Stimulated activated naive CD8-positive, alpha-beta T cell treated with anti-CD3 and anti-CD28 coated beads, Interleukin-15, Interleukin-2, amounts not matched to agents 100 U/mL and 50 U/mL, for 24 hours (primary cell): Measurements from ENCODE around the gene ZNF888.
A peak's percentile ranks its signal among the peaks of the same experiment; 100 is the strongest.
"Not testable (repeated sequence)": the region's sequence is repeated elsewhere in the genome, so short reads cannot be mapped to it uniquely, and the experiment has no call there.

ENCODE experiments used
- ATAC-seq: fragments of 150-1000 bp; cut with Tn5 transposase; one replicate; pipeline ENCODE4 v1.10.0; 2021
- DNase-seq: peaks from one replicate; pipeline ENCODE4 v3.0.0; 2021

Gene ZNF888

DNA sequence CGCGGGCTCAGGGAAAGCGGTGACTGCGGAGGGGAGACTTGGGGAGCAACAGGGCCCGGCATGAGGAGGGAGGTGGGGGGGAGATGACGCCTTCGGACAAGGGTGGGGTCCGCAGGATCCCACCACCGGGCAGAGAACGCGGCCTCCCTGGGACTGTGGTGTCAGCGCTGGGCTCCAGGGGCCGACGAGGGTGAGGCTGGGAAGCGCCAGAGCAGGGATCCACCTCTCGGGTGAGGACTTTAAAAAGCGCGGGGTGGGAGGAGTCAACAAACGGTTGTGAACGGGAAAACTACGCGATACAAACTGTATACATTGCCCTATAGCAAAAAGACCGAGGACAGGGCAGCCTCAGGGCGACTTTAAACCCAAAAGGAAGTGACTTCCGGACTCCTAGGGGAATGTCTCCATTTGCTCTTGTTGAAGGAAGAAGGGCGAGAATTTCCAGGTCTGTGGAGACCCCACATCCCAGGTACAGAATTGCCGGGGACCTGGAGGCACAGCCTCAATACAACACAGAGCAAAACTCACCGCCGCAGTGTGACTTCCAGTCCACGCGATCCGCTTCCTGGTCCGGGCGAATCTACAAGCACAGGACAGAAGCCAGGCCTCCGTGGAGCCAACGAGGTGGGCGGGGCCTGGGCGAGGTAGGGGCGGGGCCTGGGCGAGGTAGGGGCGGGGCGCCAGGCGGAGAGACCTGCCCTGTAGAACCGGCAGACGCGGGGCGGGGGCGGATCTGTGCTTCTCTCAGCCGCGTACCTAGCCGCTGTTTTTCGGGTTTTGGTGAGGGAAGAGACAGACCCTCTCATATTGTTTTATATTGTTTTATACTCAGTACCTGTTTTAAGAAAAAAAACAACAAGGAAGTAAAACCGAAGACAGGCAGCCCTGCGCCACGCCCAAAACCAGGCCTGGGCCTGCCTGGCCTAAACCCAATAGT lies at the start of gene ZNF888:
ZNF888 (minus strand) TSS at position 588 of the 937 bp plus-strand sequence. CDS start 5,555 bp downstream, outside the sequence.
- ATAC-seq (peak; percentile 100), DNase-seq (peak; percentile 87)

DNA sequence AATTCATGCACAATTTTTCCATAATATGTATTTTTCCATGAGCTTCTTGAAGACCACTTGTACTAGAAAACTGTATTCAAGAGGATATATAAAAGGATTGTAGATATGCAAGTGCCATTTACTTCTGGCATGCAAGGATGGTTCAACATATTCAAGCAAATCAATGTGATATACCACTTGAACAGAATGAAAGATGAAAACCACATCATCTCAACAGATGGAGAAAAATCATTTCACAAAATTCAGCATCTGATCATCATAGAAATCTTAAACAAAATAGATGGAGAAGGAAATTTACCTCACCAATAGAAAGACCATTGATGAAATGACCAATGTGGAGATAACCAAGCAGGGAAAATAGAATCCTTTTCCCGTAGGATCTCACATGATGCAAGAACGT lies 44.5 kb upstream of the ZNF888 start:
- DNase-seq (no peak), ATAC-seq (no peak)

DNA sequence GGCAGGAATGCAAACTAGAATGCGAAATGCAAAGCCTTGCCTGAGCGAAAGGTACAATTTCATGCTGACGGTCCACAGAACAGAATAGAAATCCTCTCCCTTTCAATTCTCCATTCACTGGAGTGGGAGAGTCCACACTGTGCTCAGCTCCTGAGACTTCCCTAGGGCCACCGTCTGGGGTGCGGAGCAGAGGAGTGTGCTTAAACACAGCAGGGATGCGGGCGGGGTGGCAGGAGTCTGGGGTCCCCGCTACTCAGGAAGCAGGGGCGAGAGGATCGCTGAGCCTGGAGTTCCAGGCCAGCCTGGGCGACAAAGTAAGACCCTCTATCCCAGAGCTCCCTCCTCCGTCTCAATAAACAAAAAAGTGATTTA lies 40.0 kb upstream of the ZNF888 start:
- DNase-seq, result peak; percentile 22
- peak; percentile 14 for ATAC-seq

DNA sequence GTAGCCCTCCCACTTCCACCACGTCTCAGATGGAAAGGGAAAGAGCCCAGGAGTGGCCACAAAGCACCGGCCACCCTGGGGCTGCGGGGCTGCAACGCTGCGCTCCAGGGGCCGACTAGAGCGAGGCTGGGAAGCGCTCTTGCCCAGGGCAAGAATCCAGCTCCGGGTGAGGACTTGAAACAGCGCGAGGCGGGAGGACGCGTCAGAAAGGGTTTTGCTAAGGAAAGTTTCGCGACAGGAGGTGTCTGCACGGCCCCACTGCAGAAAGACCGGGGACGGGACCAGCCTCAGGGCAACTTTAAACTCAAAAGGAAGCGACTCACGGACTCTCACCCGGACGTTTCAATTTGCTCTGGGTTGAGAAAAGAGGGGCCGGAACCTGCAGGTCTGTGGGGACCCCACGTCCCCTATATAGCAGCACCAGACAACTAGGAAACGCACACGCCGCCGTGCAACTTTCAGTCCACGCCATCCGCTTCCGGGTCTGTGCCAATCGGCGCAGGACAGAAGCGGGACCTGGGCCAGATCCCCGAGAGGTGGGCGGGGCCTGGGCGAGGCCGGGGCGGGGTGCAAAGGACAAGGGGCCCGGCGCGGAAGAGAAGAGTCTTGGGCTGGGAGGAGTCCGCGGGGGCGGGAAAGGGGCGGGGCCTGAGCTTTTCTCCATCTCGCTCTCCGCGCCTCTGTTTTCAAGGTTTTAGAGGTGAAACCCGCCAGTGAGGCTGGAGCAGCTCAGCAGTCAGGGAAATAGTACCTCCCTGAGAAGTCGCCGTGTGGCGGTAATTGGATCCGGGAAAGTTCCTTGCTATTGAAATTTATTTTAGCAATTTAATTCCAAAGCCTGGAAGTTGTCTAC lies 39.4 kb upstream of the ZNF888 start, which contains the start of gene ZNF816:
ZNF816 (minus strand) TSS at position 488 of the 853 bp plus-strand sequence. CDS start 6,792 bp downstream, outside the sequence.
- ATAC-seq (peak; percentile 100), DNase-seq (peak; percentile 99)

DNA sequence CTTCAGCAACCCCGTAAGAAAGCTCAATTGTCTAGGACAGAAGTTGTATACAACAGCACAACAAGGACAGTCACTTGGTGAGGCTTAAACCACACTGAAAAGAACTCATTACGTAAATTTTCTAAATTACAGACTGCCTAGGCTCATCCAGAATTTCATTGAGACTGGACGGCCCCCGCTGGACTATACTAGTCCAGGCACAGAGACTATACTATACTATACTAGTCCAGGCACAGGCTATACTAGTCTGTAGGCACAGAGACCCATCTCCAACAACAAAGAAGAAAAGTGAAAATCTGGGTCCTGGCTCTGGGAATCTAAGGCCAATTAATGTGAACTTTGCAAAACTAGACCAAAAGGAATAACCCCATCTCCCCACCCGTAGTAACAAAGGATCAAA lies 38.8 kb upstream of the ZNF888 start:
- DNase-seq (no peak), ATAC-seq (no peak)

DNA sequence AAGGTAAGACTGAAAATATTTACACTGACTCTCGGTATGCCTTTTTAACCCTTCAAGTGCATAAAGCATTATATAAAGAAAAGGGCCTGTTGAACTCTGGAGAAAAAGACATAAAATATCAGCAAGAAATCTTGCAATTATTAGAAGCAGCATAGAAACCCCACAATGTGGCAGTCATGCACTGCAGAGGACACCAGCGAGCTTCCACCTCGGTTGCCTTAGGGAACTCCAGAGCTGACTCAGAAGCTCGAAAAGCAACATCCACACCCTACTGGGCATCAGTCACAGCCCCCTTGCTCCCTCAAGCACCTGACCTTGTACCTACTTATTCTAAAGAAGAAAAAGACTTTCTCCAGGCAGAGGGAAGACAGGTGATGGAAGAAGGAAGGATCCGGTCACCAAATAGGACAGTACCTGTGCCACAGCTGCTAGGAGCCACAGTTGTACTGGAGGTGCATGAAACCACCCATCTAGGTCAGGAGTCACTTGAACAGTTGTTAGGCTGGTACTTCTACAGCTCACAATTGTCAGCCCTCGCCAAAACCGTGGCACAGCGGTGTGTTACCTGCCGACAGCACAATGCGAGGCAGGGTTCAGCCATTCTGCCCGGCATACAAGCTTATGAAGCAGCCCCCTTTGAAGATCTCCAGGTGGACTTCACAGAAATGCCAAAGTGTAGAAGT lies 36.5 kb upstream of the ZNF888 start:
- ATAC-seq (no peak), DNase-seq (no peak)

DNA sequence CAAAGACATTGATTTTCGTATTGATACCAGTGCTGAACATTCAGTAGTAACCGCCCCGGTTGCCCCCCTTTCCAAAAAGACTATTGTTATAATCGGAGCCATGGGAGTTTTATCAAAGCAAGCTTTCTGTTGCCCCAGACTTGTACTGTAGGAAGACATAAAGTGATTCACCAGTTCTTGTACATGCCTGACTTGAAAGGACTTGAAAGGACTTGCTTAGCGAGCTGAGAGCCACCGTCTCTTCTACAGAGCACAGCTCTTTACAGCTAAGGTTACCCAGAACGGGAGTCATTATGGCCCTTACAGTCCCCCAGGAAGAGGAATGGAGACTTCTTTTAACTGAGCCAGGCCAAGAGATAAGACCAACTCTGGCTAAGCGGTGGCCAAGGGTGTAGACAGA lies 34.4 kb upstream of the ZNF888 start:
- no peak for DNase-seq
- no peak for ATAC-seq

DNA sequence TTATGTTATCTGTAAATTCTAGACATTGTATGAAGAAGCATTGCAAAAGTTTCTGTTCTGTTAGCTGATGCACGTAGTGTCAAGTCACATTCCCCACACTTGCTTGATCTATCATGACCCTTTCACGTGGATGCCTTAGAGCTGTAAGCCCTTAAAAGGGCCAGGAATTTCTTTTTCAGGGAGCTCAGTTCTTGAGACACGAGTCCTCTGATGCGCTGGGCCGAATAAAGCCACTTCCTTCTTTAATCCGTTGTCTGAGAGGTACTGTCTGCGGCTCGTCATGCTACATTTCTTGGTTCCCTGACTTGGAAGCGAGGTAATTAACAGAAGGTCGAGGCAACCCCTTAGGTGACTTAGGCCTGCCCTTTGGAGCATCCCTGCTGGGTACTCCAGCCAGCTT lies 33.7 kb upstream of the ZNF888 start:
- DNase-seq, result no peak
- no peak for ATAC-seq

DNA sequence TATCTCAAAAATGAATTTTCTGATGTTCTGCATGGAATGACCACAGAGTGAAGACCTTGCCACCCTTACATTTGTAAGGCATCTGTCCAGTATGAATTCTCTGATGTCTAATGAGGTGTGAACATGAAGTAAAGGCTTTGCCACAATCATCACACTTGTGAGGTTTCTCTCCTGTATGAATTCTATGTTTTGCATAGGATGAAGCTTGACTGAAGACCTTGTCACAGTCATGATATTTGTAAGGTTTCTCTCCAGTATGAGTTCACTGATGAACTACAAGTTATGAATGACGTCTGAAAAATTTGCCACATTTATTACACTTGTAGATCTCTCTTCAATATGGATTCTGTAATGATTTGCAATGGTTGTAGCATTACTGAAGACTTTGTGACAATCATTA lies 26.2 kb upstream of the ZNF888 start:
- ATAC-seq (no peak), DNase-seq (no peak)

DNA sequence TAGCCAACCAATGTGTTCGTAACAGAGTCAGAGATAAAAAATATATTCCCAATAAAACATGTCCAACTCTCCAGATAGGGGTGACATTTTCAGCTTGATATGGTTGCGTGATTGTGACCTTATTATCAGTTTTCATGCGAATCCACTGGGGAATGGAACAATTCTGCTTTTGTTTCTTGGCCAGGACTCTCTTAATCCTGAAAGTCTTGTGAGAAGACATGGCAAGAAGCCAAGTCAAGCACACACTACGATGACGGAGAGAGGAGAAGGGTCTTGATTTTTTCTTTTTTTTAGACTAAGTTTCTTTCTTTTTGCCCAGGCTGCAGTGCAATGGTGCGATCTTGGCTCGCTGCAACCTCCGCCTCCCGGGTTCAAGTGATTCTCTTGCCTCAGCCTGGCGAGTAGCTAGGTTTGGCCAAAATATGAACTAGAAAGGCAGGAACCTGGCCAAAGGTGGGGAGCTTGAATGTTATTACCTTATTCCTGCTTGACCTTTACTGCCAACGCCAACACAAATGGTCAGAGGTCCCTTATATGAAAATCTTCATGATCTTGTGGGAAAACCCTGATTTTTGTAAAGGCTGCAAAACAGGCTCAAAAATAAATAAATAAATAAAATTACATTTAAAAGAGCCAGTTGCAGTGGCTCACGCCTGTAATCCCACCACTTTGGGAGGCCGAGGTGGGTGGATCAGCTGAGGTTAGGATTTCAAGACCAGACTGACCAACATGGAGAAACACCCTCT lies 25.0 kb upstream of the ZNF888 start:
- ATAC-seq (no peak), DNase-seq (no peak)

DNA sequence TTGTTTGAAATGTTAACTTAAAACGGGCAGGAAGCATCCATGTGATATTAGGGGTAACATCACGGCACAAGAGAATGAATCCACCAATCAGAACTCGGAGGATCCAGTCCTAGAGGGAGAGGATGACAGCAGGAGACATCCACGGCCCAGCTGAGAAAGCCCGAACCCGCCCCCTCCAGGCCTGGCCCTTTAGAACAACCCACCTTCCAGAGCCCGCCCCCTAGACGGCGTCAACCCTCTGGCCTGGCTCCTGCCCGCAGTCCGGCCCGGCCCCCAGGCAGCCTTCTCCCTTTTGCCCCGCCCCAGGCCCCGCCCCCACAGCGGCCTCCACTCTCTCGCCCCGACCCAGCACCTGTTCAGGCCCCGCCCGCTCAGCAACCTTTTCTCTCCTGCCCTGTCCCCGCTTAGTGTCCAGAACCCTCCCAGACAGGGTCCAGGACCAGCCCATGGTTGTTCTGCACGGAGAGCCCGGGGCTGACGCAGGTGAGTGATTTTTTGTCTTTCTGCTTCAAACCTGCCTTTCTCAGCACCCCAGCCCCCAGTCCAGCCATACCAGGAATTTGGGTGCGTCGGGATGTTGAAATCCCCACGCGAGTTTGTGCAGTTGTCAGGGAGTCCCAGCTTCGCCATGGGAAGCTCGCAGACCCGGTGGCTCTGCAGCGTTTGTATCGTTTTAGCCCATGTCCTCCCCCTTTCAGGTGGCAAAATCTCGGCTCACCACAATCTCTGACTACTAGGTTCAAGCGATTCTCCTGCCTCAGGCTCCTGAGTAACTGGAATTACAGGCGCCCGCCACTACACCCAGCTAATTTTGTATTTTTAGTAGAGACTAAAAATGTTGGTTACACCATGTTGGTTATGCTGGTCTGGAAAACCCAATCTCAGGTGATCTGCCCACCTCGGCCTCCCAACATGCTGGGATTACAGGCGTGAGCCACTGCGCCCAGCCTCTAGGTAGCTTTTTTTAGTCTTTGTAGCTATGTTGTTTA lies 23.4 kb upstream of the ZNF888 start:
- ATAC-seq (no peak), DNase-seq (no peak)

DNA sequence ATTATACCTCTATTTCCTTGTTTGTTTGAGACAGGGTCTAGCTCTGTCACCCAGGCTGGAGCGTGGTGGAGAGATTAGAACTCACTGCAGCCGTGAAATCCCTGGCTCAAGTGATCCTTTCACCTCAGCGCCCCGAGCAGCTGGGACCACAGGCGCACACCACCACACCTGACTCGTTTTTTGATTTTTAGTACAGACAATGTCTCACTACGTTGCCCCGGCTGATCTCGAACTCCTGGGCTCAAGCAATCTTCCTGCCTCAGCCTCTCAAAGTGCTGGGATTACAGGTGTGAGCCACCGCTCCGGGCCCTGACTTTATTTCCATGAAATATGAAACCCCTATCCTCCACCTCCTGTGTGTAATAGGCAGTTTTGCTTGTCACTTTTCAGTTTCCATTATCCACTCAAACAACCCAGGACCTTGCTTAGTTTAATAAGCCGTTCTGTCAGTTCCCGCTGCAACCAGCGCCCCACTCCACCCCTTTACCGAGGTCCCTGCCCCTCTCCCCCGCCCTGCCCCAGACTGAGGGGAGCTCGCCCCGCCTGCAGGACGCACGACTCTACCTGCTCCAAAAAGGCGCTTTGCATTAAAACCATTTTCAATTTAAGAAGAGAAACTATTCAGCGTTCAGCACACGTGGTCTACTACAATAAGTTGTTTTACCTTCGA lies 22.6 kb upstream of the ZNF888 start:
- ATAC-seq (no peak), DNase-seq (no peak)

DNA sequence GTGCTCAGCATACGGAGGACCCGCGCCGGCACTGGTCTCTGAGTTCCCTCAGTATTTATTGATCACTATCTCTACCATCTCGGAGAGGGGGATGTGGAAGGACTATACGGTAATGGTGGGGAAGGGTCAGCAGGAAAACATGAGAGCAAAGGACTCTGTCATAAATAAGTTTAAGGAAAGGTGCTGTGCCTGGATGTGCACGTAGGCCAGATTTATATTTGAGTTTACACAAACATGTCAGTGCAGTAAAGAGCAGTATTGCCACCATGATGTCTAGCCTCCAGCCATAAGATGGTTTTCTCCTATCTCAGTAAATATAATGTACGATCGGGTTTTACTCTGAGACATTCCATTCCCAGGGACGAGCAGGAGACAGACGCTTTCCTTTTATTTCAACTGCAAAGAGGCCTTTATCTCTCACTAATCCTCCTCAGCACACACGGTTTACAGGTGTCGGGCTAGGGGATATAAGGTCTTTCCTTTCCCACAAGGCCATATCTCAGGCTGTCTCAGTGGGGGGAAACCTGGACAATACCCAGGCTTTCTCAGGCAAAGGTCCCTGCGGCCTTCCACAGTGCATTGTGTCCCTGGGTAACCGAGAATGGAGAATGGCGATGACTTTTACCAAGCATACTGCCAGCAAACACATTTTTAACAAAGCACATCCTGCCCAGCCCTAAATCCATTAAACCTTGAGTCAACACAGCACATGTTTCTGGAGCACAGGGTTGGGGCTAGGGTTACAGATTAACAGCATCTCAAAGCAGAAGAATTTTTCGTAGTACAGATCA lies 21.7 kb upstream of the ZNF888 start:
- ATAC-seq, DNase-seq: not testable (repeated sequence)

DNA sequence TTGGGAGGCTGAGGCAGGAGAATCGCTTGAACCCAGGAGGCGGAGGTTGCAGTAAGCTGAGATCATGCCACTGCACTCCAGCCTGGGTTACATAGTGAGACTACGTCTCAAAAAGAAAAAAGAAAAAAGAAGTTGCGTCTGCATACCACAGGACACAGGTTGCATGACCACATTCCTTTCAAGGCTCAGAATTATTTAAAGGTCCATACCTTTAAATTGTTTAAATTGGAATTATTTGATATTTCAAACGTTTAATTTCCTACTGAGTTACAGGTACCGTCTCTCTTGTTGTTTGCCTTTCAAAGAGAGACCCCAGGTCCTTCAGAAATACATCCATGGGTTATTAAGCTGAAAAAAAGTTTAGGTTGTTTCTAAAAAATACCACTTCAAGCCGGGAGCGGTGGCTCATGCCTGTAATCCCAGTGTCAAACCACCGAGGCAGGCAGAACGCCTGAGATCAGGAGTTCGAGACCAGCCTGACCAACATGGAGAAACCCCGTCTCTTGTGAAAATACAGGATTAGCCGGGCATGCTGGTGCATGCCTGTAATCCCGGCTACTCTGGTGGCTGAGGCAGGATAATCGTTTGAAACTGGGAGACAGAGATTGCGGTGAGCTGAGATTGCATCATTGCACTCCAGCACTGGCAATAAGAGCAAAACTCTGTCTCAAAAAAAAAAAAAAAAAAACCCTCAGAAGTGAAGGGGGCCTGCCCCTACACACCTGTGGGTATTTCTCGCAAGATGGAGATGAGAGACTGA lies 20.8 kb upstream of the ZNF888 start:
- DNase-seq (no peak), ATAC-seq (no peak)

DNA sequence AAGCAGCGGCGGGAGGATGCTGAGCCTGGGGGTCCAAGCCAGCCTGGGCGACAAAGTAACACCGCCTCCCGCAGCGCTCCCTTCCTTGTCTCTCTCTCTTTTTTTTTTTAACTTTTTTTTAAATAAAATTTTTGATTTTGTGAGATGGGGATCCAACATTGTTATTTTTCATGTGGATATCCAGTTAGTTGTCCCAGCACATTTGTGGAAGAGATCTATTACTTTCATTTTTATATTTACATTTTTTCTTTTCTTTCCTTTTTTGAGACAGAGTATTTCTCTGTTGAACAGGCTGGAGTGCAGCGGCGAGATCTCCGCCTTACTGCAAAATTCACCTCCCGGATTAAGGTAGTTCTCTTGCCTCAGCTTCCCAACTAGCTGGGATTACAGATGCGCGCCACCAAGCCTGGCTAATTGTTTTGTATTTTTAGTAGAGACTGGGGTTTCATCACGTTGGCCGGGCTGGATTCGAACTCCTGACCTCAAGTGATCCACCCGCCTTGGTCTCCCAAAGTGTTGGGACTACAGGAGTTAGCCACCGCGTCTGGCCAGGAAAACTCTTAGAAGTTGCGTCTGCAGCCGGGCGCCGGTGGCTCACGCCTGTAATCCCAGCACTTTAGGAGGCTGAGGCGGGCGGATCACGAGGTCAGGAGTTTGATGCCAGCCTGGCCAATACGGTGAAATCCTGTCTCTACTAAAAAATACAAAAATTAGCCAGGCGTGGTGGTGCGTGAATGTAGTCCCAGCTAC lies 20.1 kb upstream of the ZNF888 start:
- no peak for DNase-seq
- ATAC-seq, result peak; percentile 7

DNA sequence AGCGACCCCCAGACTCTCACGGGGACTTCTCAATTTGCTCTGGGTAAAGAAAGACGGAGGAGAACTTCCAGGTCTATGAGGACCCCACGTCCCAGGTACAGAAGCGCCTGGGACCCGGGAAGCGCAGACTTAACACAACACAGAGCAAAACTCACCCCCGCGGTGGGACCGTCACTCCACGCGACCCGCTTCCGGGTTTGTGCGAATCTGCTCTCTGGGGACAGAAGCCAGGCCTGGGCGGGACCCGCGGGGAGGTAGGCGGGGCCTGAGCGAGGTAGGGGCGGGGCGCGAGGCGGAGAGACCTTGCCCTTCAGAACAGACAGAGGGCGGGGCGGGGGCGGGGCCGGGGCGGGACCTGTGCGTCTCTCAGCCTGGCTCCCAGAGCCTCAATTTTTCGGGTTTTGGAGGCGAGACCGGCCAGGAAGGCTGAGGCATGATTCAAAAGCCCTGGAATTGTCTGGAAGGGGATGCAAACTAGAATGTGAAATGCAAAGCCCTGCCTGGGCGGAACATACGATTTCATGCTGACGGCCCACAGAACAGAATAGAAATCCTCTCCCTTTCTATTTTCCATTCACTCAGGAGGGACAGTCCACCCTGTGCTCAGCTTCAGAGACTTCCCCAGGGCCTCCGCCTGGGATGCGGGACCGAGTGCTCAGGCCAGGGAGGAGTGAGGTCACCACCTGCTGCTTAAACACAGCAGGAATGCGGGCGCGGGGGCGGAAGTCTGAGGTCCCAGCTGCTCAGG lies 19.3 kb upstream of the ZNF888 start:
- DNase-seq, result peak; percentile 92
- ATAC-seq, result peak; percentile 99

DNA sequence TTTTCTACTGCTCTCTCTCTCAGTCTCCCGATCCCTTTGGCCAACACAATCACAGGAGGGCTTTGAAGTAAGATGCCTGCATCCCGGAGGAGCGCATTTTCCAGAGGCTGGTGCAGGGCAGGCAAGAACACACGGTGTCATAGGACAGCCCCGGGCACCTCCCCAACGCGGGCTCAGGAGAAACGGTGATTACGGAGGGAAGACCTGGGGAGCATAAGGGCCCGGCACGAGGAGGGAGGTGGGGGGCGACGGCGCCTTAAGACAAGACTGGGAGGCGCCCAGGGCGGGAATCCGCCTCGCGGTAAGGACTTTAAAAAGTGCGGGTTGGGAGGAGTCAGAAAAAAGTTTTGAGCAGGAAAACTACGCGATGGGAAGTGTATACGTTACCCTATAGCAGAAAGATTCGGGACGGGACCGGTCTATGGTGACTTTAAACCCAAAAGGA lies 18.7 kb upstream of the ZNF888 start:
- DNase-seq, result peak; percentile 37
- peak; percentile 25 for ATAC-seq
